ENCODE results near the gene BCLAF1. TPM values are rescaled to one million over a fixed set of nuclear protein-coding genes. Genes with fewer than 3 reads are reported as not detected.

The BCLAF1 gene
- total RNA-seq, 4 donors from 2014 or later = 69.7 to 90.1 (median 75.4) TPM

GRCh38 chr6:136290410-136291010 is 864 bp upstream of the BCLAF1 start:
- H3K27me3 ChIP-seq = no peaks in the 10 kb centered on the region
- WGBS = under 1% methylated on average over 22 of the region's 22 CpGs
- no peaks in the 10 kb centered on the region for H3K36me3 ChIP-seq
- intact Hi-C loops (cut with DNase I) = no loop called here
- peak; percentile 96 for DNase-seq (ENCODE audit: extremely low spot score)
- H3K4me1 ChIP-seq = peaks cover 40 to 43% (median 42%) of the 10 kb centered on the region in 4 donors
- peak overlapping the region; percentile 99 to 100 (median 100) for H3K27ac ChIP-seq (replicated peaks in 1 of 4)
- H3K4me3 ChIP-seq = peak overlapping the region; percentile 82 to 100 (median 89)
- no peaks in the 10 kb centered on the region for H3K9me3 ChIP-seq
- TF ChIP-seq EP300 (IDR thresholded peaks at IDR 0.05) = no peak
- TF ChIP-seq CTCF (IDR thresholded peaks at IDR 0.05) = no peak
- no peak for TF ChIP-seq POLR2A (IDR thresholded peaks at IDR 0.05; ENCODE audit: low read depth)
- TF ChIP-seq POLR2AphosphoS5 (IDR thresholded peaks at IDR 0.05) = no peak

GRCh38 chr6:136289327-136289578 is 393 bp downstream of the BCLAF1 start:
- H3K4me1 ChIP-seq = peaks cover 52 to 55% (median 54%) of the 10 kb centered on the region in 4 donors

GRCh38 chr6:136288566-136289326 is 900 bp downstream of the BCLAF1 start:
- intact Hi-C loops (cut with DNase I) = loop anchor here (5.0 kb wide), 1 partner anchor 36 kb away; the partner anchor contains the start of gene MTFR2
- H3K4me1 ChIP-seq = peaks cover 54 to 60% (median 59%) of the 10 kb centered on the region in 4 donors
- H3K27ac ChIP-seq (replicated peaks in 1 of 4) = peak overlapping the region; percentile 99 to 100 (median 100)
- TF ChIP-seq EP300 (IDR thresholded peaks at IDR 0.05) (no peak), POLR2A (IDR thresholded peaks at IDR 0.05; ENCODE audit: low read depth) (no peak), POLR2AphosphoS5 (IDR thresholded peaks at IDR 0.05) (no peak), CTCF (IDR thresholded peaks at IDR 0.05) (peak in 1 of 3 experiments; percentile 58)
- peak overlapping the region; percentile 82 to 100 (median 89) for H3K4me3 ChIP-seq
- H3K9me3 ChIP-seq = no peaks in the 10 kb centered on the region
- under 1% methylated on average over 30 of the region's 34 CpGs for WGBS
- H3K36me3 ChIP-seq = no peaks in the 10 kb centered on the region
- H3K27me3 ChIP-seq = no peaks in the 10 kb centered on the region
- peak; percentile 93 for DNase-seq (ENCODE audit: extremely low spot score)

More at GRCh38 chr6:136289327-136289578, 393 bp downstream of the BCLAF1 start:
- Histone ChIP-seq H3K36me3 (no peaks in the 10 kb centered on the region), H3K27me3 (no peaks in the 10 kb centered on the region), H3K4me3 (peak overlapping the region; percentile 82 to 100 (median 89)), H3K9me3 (no peaks in the 10 kb centered on the region), H3K27ac (replicated peaks in 1 of 4) (peak overlapping the region; percentile 99 to 100 (median 100))
- 0% methylated on average over 34 of the region's 34 CpGs for WGBS
- intact Hi-C loops (cut with DNase I) = loop anchor here (5.0 kb wide), 1 partner anchor 37 kb away; the partner anchor contains the start of gene MTFR2
- TF ChIP-seq CTCF (IDR thresholded peaks at IDR 0.05) (no peak), EP300 (IDR thresholded peaks at IDR 0.05) (no peak), POLR2A (IDR thresholded peaks at IDR 0.05; ENCODE audit: low read depth) (no peak), POLR2AphosphoS5 (IDR thresholded peaks at IDR 0.05) (peak in 1 of 2 donors; percentile 66)
- DNase-seq (ENCODE audit: extremely low spot score) = peak; percentile 97

GRCh38 chr6:136284909-136285308 is 4.7 kb downstream of the BCLAF1 start:
- Histone ChIP-seq H3K36me3 (peaks cover 0 to 8% (median 0%) of the 10 kb centered on the region in 4 donors), H3K27me3 (no peaks in the 10 kb centered on the region), H3K27ac (replicated peaks in 1 of 4) (peak overlapping the region in 1 of 4 donors; percentile 4), H3K4me1 (peaks cover 81 to 89% (median 86%) of the 10 kb centered on the region in 4 donors), H3K4me3 (no peak overlapping the region), H3K9me3 (no peaks in the 10 kb centered on the region)
- intact Hi-C loops (cut with DNase I) = loop anchor here (5.0 kb wide), 2 partner anchors 32 to 33 kb away; partner anchors contain the start of gene MTFR2
- 30% methylated on average over 2 of the region's 2 CpGs for WGBS
- no peak for DNase-seq (ENCODE audit: extremely low spot score)
- TF ChIP-seq POLR2A (IDR thresholded peaks at IDR 0.05; ENCODE audit: low read depth) = no peak
- TF ChIP-seq POLR2AphosphoS5 (IDR thresholded peaks at IDR 0.05) = no peak

GRCh38 chr6:136282906-136283305 is 6.7 kb downstream of the BCLAF1 start:
- TF ChIP-seq EP300 (IDR thresholded peaks at IDR 0.05) = no peak
- TF ChIP-seq POLR2AphosphoS5 (IDR thresholded peaks at IDR 0.05) = no peak
- TF ChIP-seq CTCF (IDR thresholded peaks at IDR 0.05) = no peak
- no peak for TF ChIP-seq POLR2A (IDR thresholded peaks at IDR 0.05; ENCODE audit: low read depth)
- H3K27ac ChIP-seq (replicated peaks in 1 of 4) = no peak overlapping the region
- H3K27me3 ChIP-seq = no peaks in the 10 kb centered on the region
- 63% methylated on average over 4 of the region's 4 CpGs for WGBS
- H3K4me1 ChIP-seq = peaks cover 79 to 92% (median 86%) of the 10 kb centered on the region in 4 donors
- H3K9me3 ChIP-seq = no peaks in the 10 kb centered on the region
- no peak for DNase-seq (ENCODE audit: extremely low spot score)
- H3K4me3 ChIP-seq = no peak overlapping the region
- intact Hi-C loops (cut with DNase I) = loop anchor here (5.0 kb wide), 1 partner anchor 34 kb away; no protein-coding TSS in a partner anchor
- peaks cover 0 to 21% (median 9%) of the 10 kb centered on the region in 4 donors for H3K36me3 ChIP-seq
